Testis (tissue), 3 donors: ENCODE data around the gene SLC22A23. TPM values are rescaled to one million over a fixed set of nuclear protein-coding genes. Genes with fewer than 3 reads are reported as not detected.

ENCODE experiments used
- DNase-seq: peaks from one replicate; pipeline ENCODE4 v3.0.0-alpha.2; 2019
- H3K27ac ChIP-seq, 2 donors: fragments of 200-600 bp; sonication (generic); one replicate each; pipeline ENCODE4 v1.5.1; 2019
- H3K27me3 ChIP-seq: fragments of 200-600 bp; sonication (generic); one replicate; pipeline ENCODE4 v1.5.1; 2019
- H3K36me3 ChIP-seq: fragments of 200-600 bp; sonication (generic); one replicate; pipeline ENCODE4 v1.5.1; 2017; ENCODE audit warnings: low read depth; ENCODE audit errors: missing control alignments
- H3K4me1 ChIP-seq: fragments of 200-600 bp; sonication (generic); one replicate; pipeline ENCODE4 v1.5.1; 2019
- H3K4me3 ChIP-seq, 2 donors: fragments of 200-600 bp; sonication (generic); one replicate each; pipeline ENCODE4 v1.5.1; 2017 to 2019
- H3K9me3 ChIP-seq: fragments of 200-600 bp; sonication (generic); one replicate; pipeline ENCODE4 v1.5.1; 2017
- CTCF ChIP-seq, 3 experiments: fragments of 450-650 bp in 2 of 3; fragments of 200-600 bp in 1 of 3; sonication (generic) in 1 of 3; IDR thresholded peaks; one replicate each; pipeline ENCODE4 v1.5.1; 2016 to 2019; ENCODE audit warnings: antibody characterized with exemption in 3 of 3, mild to moderate bottlenecking in 2 of 3, moderate library complexity in 1 of 3
- POLR2A ChIP-seq: fragments of 450-650 bp; IDR thresholded peaks from one replicate; pipeline ENCODE4 v1.6.1; 2017; ENCODE audit warnings: antibody characterized with exemption, mild to moderate bottlenecking, moderate library complexity
- WGBS, 2 donors: methylation state at CpG; one replicate each; pipeline ENCODE4 v1.1.5; 2018; 5-methylcytosine and 5-hydroxymethylcytosine counted together
- intact Hi-C: fragments of 100-400 bp; cut with DNase I; formaldehyde crosslinking; loops from one replicate; pipeline ENCODE4 v1.15.1; 2023; ENCODE audit warnings: low total_unique reads
- polyA plus RNA-seq: library from polyadenylated mRNA; stranded (reverse); fragments of 350-450 nt; fragmentation: Illumina TruSeq; extraction: RNeasy Lipid Tissue Mini Kit (QIAGEN cat#74804); gene quantifications from one replicate; pipeline ENCODE4 v1.2.3, GENCODE V29; 2014; ENCODE audit warnings: low read depth, low replicate concordance; ENCODE audit not compliant: insufficient read depth
- total RNA-seq, 2 donors: library from RNA; depleted of rRNA; stranded (reverse); fragments of >200 nt; gene quantifications; one replicate each; pipeline ENCODE4 v1.2.3, GENCODE V29; 2016

Gene SLC22A23
- total and polyA plus RNA-seq, 3 donors from 2014 or later = 9.0 to 20.9 (median 14.9) TPM

- 88 to 90% methylated on average over 3 of the region's 3 CpGs for WGBS, 2 donors
- TF ChIP-seq POLR2A = no peak
- no peak for TF ChIP-seq CTCF (IDR thresholded peaks at IDR 0.05)
- Histone ChIP-seq H3K9me3 (no peaks in the 10 kb centered on the region), H3K4me3 (no peak overlapping the region), H3K36me3 (no peaks in the 10 kb centered on the region), H3K4me1 (no peaks in the 10 kb centered on the region), H3K27ac (no peak overlapping the region), H3K27me3 (no peaks in the 10 kb centered on the region)
- no peak for DNase-seq
- intact Hi-C loops = no loop called here
These were observed 27.6 kb downstream of the SLC22A23 start for GRCh38 chr6:3429211-3429610.

GRCh38 chr6:3428700-3429099 is 28.1 kb downstream of the SLC22A23 start:
- H3K4me3 ChIP-seq = no peak overlapping the region
- H3K27me3 ChIP-seq = no peaks in the 10 kb centered on the region
- no peaks in the 10 kb centered on the region for H3K4me1 ChIP-seq
- WGBS, 2 donors = 59 to 66% methylated on average over 3 of the region's 3 CpGs
- no peaks in the 10 kb centered on the region for H3K36me3 ChIP-seq
- TF ChIP-seq POLR2A = no peak
- TF ChIP-seq CTCF (IDR thresholded peaks at IDR 0.05) = no peak
- no peak overlapping the region for H3K27ac ChIP-seq
- H3K9me3 ChIP-seq = no peaks in the 10 kb centered on the region
- intact Hi-C loops = no loop called here
- DNase-seq = no peak

- DNase-seq = no peak
- TF ChIP-seq CTCF (IDR thresholded peaks at IDR 0.05) (no peak), POLR2A (no peak)
- Histone ChIP-seq H3K27me3 (no peaks in the 10 kb centered on the region), H3K4me3 (no peak overlapping the region), H3K9me3 (no peaks in the 10 kb centered on the region), H3K27ac (no peak overlapping the region), H3K36me3 (no peaks in the 10 kb centered on the region), H3K4me1 (no peaks in the 10 kb centered on the region)
- intact Hi-C loops = no loop called here
- 73 to 95% methylated on average over 3 to 4 of the region's 4 CpGs for WGBS, 2 donors
These were observed 28.6 kb downstream of the SLC22A23 start for GRCh38 chr6:3428247-3428646.

GRCh38 chr6:3427687-3428085 is 29.2 kb downstream of the SLC22A23 start:
- intact Hi-C loops = no loop called here
- H3K27ac ChIP-seq = no peak overlapping the region

More at GRCh38 chr6:3427687-3428085, 29.2 kb downstream of the SLC22A23 start:
- DNase-seq = no peak
- no peaks in the 10 kb centered on the region for H3K36me3 ChIP-seq
- TF ChIP-seq CTCF (IDR thresholded peaks at IDR 0.05) = no peak
- no peak for TF ChIP-seq POLR2A
- no peaks in the 10 kb centered on the region for H3K4me1 ChIP-seq
- H3K9me3 ChIP-seq = no peaks in the 10 kb centered on the region
- no peak overlapping the region for H3K4me3 ChIP-seq
- no peaks in the 10 kb centered on the region for H3K27me3 ChIP-seq
- WGBS, 2 donors = 33 to 55% methylated on average over 10 of the region's 10 CpGs
